ENCODE measurements around the gene MRPL57.

MRPL57 gene

DNA sequence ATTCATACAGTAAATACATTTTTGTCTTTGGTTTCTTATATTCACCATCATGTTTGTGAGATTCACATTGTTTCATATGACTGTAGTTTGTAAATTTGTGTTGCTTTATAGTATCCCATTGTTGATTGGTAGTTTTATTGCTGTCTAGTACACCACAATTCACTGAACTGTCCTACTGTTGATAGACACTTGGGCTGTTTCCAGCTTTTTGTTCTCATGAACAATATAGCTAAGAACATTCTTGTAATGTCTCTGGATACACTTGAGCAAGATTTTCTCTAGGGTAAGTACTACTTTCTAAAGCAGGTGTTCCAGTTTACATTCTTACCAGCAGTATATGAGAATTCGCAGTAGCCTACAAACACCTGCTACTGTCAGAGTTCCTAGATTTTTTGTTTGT is 37.9 kb upstream of the MRPL57 start:
- DNase-seq (ENCODE audit: extremely low spot score) = no peak
- TF ChIP-seq, protein P1, sequence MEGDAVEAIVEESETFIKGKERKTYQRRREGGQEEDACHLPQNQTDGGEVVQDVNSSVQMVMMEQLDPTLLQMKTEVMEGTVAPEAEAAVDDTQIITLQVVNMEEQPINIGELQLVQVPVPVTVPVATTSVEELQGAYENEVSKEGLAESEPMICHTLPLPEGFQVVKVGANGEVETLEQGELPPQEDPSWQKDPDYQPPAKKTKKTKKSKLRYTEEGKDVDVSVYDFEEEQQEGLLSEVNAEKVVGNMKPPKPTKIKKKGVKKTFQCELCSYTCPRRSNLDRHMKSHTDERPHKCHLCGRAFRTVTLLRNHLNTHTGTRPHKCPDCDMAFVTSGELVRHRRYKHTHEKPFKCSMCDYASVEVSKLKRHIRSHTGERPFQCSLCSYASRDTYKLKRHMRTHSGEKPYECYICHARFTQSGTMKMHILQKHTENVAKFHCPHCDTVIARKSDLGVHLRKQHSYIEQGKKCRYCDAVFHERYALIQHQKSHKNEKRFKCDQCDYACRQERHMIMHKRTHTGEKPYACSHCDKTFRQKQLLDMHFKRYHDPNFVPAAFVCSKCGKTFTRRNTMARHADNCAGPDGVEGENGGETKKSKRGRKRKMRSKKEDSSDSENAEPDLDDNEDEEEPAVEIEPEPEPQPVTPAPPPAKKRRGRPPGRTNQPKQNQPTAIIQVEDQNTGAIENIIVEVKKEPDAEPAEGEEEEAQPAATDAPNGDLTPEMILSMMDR (IDR thresholded peaks at IDR 0.05; ENCODE audit: control extremely low read depth, extremely low read depth, low read depth, missing control alignments) = no peak
- ChIA-PET CTCF (interaction anchor here (1.2 to 2.9 kb wide), 3 partner anchors 38 to 339 kb away, joined by 3 to 8 read pairs (median 5); partner anchors contain the start of genes MRPL57 and SKA3), POLR2A (no interaction called here)

GRCh38 chr13:21139374-21139773 is 37.1 kb upstream of the MRPL57 start:
- DNase-seq (ENCODE audit: extremely low spot score) = no peak
- ChIA-PET CTCF (interaction anchor here (1.2 to 2.9 kb wide), 2 partner anchors 37 to 338 kb away, joined by 3 to 8 read pairs; partner anchors contain the start of genes MRPL57 and SKA3), POLR2A (no interaction called here)
- TF ChIP-seq, protein P1 (IDR thresholded peaks at IDR 0.05; ENCODE audit: control extremely low read depth, extremely low read depth, low read depth, missing control alignments) = no peak

- TF ChIP-seq, protein P1 (IDR thresholded peaks at IDR 0.05; ENCODE audit: control extremely low read depth, extremely low read depth, low read depth, missing control alignments) = no peak
- DNase-seq (ENCODE audit: extremely low spot score) = no peak
- ChIA-PET POLR2A (interaction anchor here (1.1 kb wide), 1 partner anchor 10 kb away, joined by 3 read pairs; no protein-coding TSS in a partner anchor), CTCF (no interaction called here)
Measured at GRCh38 chr13:21142766-21143165, 33.7 kb upstream of the MRPL57 start.

DNA sequence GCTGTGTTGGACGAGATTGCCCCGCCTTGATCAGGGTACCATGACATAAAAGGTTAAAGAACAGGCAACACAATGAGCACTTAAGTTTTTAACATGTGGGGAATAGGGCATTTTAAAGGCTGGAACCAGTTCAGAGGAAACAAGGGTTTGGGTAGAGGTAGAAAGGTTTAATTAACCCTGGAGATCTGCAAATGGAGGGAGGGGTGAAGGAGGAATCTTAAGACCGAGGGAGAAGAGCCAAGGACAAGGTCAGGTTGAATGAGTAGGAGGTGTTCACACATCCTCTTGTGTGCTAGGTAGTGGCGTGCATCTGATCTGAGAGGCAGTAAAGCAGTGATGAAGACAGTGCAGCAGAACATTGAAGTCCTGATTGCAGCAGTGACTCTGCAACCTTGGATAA is 28.6 kb upstream of the MRPL57 start:
- ChIA-PET POLR2A (interaction anchor here (0.6 to 2.5 kb wide), 3 partner anchors 13 to 929 kb away, joined by 3 to 10 read pairs (median 5); partner anchors contain the start of genes MRPL57 and SKA3), CTCF (interaction anchor here (1.8 to 3.1 kb wide), 2 partner anchors 13 to 28 kb away, joined by 4 to 16 read pairs; partner anchors contain the start of genes MRPL57 and SKA3)
- no peak for DNase-seq (ENCODE audit: extremely low spot score)
- TF ChIP-seq, protein P1 (IDR thresholded peaks at IDR 0.05; ENCODE audit: control extremely low read depth, extremely low read depth, low read depth, missing control alignments) = no peak

DNA sequence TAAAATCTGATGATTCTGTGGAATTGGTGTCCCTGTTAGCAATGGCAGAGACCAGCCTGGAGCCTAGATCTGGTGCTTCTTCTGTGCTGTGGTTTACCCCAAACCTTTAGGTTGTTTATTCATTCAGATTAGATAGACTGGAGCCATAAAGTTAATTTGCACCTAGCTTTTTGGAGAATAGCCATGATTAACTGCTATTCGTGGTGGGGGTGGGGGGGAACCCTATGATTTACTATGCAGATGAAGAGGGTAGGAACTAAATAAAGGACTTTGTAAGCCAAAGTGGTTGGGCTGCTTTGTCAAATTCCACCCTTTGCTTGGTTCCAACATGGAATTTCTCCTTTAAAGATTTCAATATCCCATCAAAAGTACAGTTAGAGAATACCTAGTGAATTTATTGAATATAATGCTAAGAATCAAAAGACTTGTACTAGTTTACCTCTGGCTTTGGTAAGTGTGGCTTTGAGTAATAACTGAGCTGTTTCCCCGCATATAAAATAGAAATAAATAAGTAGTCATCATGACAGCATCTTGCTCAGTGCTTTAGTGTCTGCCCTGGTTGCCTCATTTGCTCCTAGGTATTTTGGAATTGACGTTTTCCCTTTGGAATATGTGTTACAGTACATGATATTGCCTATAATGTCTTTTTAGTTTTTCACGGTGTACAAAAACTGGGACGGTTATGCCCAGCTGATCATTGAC is 27.8 kb upstream of the MRPL57 start:
- ChIA-PET CTCF (interaction anchor here (1.6 to 3.1 kb wide), 3 partner anchors 13 to 205 kb away, joined by 3 to 16 read pairs (median 4); partner anchors contain the start of genes MRPL57 and SKA3), POLR2A (interaction anchor here (0.6 to 2.5 kb wide), 3 partner anchors 14 to 928 kb away, joined by 3 to 10 read pairs (median 5); partner anchors contain the start of genes MRPL57 and SKA3)
- no peak for DNase-seq (ENCODE audit: extremely low spot score)
- TF ChIP-seq, protein P1 (IDR thresholded peaks at IDR 0.05; ENCODE audit: control extremely low read depth, extremely low read depth, low read depth, missing control alignments) = no peak

DNA sequence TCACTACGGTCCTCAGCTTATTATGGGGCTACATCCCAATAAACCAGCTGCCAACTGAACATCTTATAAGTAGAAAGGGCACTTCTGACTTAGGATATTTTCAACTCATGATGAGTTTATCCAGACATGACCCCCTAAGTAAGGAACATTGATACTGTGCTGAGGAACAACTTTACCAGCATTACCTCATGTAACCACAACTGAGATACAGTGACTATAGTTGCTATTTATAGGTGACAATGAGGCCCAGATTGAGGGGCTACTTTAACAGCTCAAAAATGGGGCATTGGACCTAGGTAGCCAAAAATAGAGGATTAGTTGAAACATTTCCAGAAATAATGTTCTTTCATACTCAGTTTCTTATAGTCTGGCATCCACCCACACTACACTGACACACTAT is 26.9 kb upstream of the MRPL57 start:
- ChIA-PET CTCF (interaction anchor here (1.0 to 3.1 kb wide), 3 partner anchors 12 to 206 kb away, joined by 3 to 16 read pairs (median 3); partner anchors contain the start of genes MRPL57 and SKA3), POLR2A (interaction anchor here (2.5 kb wide), 1 partner anchor 27 kb away, joined by 10 read pairs; the partner anchor contains the start of genes MRPL57 and SKA3)
- TF ChIP-seq, protein P1 (IDR thresholded peaks at IDR 0.05; ENCODE audit: control extremely low read depth, extremely low read depth, low read depth, missing control alignments) = no peak
- DNase-seq (ENCODE audit: extremely low spot score) = no peak

All from GM10248 (cell line).